Measurements from ENCODE around the gene TRIP12.

The TRIP12 gene

GRCh38 chr2:229952256-229952835 is 30.5 kb upstream of the TRIP12 start:
- no peak overlapping the region for H3K4me3 ChIP-seq (ENCODE audit: low read depth, low read length)
- TF ChIP-seq CTCF (IDR thresholded peaks at IDR 0.05; ENCODE audit: low read depth, low read length): no peak

- H3K4me3 ChIP-seq (ENCODE audit: low read depth, low read length): no peak overlapping the region
- no peak for TF ChIP-seq CTCF (IDR thresholded peaks at IDR 0.05; ENCODE audit: low read depth, low read length)
Observed at GRCh38 chr2:229947544-229947943, 25.7 kb upstream of the TRIP12 start.

- no peak for TF ChIP-seq CTCF (IDR thresholded peaks at IDR 0.05; ENCODE audit: low read depth, low read length)
- H3K4me3 ChIP-seq (ENCODE audit: low read depth, low read length): no peak overlapping the region
Observed at GRCh38 chr2:229945975-229946374, 24.2 kb upstream of the TRIP12 start.

GRCh38 chr2:229943770-229944449 is 22.1 kb upstream of the TRIP12 start:
- TF ChIP-seq CTCF (IDR thresholded peaks at IDR 0.05; ENCODE audit: low read depth, low read length): no peak
- no peak overlapping the region for H3K4me3 ChIP-seq (ENCODE audit: low read depth, low read length)

- no peak overlapping the region for H3K4me3 ChIP-seq (ENCODE audit: low read depth, low read length)
- TF ChIP-seq CTCF (IDR thresholded peaks at IDR 0.05; ENCODE audit: low read depth, low read length): no peak
Observed at GRCh38 chr2:229943171-229943570, 21.4 kb upstream of the TRIP12 start.

GRCh38 chr2:229942671-229943070 is 20.9 kb upstream of the TRIP12 start:
- no peak overlapping the region for H3K4me3 ChIP-seq (ENCODE audit: low read depth, low read length)
- no peak for TF ChIP-seq CTCF (IDR thresholded peaks at IDR 0.05; ENCODE audit: low read depth, low read length)

GRCh38 chr2:229937537-229937936 is 15.7 kb upstream of the TRIP12 start:
- H3K4me3 ChIP-seq (ENCODE audit: low read depth, low read length): no peak overlapping the region
- TF ChIP-seq CTCF (IDR thresholded peaks at IDR 0.05; ENCODE audit: low read depth, low read length): no peak
